ENCODE measurements around the gene GRM1. TPM values are rescaled to one million over a fixed set of nuclear protein-coding genes. Genes with fewer than 3 reads are reported as not detected.

Gene GRM1
- total and polyA plus RNA-seq, 12 donors = under 0.01 to 1.3 (median 0.07) TPM; not detected in 3

DNA sequence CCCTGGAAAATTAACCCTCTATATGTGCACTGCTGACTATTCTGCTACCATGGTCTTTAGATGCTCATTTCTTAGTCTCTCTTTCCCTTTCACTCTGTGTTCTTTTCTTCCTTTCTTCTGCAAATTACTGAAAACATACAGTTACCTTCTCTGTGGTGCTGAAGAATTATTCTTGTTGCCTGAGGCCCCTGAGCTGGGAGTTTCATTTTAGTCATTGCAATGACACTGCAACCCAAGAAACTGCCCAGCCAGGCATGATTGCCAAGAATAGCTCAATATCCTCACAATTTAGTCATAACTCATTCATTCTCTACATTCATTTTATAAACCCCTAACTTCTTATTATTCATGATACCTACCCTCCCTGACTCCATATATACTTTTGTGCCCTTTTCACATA lies 269.0 kb downstream of the GRM1 start:
- Histone ChIP-seq H3K27ac (no peak overlapping the region), H3K9me3 (replicated peaks in 1 of 3) (no peaks in the 10 kb centered on the region), H3K27me3 (no peaks in the 10 kb centered on the region), H3K36me3 (replicated peaks in 1 of 2) (no peaks in the 10 kb centered on the region), H3K4me1 (replicated peaks in 1 of 2) (no peaks in the 10 kb centered on the region), H3K4me3 (no peak overlapping the region)
- intact Hi-C loops (cut with DNase I) = no loop called here
- DNase-seq = no peak
- no peak for TF ChIP-seq POLR2A (IDR thresholded peaks at IDR 0.05)
- TF ChIP-seq, protein P1, sequence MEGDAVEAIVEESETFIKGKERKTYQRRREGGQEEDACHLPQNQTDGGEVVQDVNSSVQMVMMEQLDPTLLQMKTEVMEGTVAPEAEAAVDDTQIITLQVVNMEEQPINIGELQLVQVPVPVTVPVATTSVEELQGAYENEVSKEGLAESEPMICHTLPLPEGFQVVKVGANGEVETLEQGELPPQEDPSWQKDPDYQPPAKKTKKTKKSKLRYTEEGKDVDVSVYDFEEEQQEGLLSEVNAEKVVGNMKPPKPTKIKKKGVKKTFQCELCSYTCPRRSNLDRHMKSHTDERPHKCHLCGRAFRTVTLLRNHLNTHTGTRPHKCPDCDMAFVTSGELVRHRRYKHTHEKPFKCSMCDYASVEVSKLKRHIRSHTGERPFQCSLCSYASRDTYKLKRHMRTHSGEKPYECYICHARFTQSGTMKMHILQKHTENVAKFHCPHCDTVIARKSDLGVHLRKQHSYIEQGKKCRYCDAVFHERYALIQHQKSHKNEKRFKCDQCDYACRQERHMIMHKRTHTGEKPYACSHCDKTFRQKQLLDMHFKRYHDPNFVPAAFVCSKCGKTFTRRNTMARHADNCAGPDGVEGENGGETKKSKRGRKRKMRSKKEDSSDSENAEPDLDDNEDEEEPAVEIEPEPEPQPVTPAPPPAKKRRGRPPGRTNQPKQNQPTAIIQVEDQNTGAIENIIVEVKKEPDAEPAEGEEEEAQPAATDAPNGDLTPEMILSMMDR (IDR thresholded peaks at IDR 0.05) = no peak

DNA sequence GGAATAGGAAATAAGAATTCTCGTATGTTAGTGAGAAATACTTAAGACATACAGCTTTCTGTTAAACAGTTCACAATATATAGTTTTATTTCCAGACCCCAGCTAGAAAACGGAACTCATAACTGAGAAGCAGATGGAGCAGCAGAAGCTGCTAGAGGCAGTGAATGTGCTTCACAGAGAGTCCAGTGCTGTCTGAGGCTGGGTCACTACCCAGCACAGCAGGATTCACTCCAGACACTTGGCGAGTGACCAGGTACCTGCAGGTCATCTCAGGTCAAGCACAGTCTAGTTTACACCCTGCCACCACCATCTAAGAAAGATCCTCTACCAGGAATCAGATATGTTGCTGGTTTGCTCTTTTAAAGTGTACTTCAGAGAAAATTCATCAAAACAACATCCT lies 271.7 kb downstream of the GRM1 start:
- WGBS, 4 donors = 49 to 71% (median 61%) methylated on average over 3 of the region's 3 CpGs
- H3K27me3 ChIP-seq = no peaks in the 10 kb centered on the region
- intact Hi-C loops (cut with DNase I) = no loop called here

DNA sequence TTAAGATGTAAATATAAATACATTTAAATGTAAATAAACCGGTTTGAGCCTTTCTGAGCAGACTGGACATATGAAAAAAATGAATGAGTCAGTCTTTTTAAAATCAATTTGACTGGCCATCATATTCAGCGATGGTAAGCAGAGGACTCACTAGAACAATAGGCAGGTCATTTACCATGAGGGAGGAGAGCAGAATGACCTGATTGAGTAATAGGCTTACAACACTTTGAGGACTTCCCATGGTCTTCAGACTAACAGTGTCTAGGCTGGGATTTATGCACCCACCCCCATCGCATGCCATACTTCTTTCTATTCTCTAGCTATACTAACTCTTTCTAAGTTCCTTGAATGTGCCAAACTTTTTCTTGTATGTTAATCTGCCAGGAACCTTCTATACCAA lies 272.9 kb downstream of the GRM1 start:
- no peaks in the 10 kb centered on the region for H3K9me3 ChIP-seq (replicated peaks in 1 of 3)
- no peak overlapping the region for H3K4me3 ChIP-seq
- H3K36me3 ChIP-seq (replicated peaks in 1 of 2) = no peaks in the 10 kb centered on the region
- H3K4me1 ChIP-seq (replicated peaks in 1 of 2) = no peaks in the 10 kb centered on the region
- intact Hi-C loops (cut with DNase I) = no loop called here
- DNase-seq = no peak
- no peak overlapping the region for H3K27ac ChIP-seq
- 74 to 86% (median 81%) methylated on average over 3 of the region's 3 CpGs for WGBS, 4 donors
- no peaks in the 10 kb centered on the region for H3K27me3 ChIP-seq
- TF ChIP-seq, protein P1 (IDR thresholded peaks at IDR 0.05) = no peak

More for the DNA sequence above, 271.7 kb downstream of the GRM1 start:
- no peak overlapping the region for H3K4me3 ChIP-seq
- no peak overlapping the region for H3K27ac ChIP-seq
- DNase-seq = peak in 1 of 7 donors; percentile 70
- no peaks in the 10 kb centered on the region for H3K4me1 ChIP-seq (replicated peaks in 1 of 2)
- H3K9me3 ChIP-seq (replicated peaks in 1 of 3) = no peaks in the 10 kb centered on the region
- TF ChIP-seq POLR2A (IDR thresholded peaks at IDR 0.05) = no peak
- TF ChIP-seq, protein P1 (IDR thresholded peaks at IDR 0.05) = no peak
- H3K36me3 ChIP-seq (replicated peaks in 1 of 2) = no peaks in the 10 kb centered on the region

DNA sequence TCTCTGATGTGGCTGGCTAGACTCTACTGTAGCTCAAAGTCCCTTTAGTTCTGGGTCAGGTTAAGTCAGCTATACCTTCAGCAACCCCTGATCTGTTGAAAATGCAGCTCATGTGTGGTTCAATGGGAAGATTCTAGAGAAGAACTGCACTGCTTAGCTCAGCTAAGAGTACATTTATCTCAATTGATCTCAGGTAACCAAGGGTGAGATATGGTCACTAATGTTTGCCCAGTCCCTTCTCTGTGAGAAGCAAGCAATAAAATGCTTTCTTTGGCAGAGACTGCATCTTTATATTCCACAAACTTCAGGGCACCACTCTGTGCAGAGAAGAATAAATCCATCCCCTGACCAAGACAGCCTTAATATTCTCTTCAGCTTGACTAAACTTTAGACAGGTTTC lies 274.1 kb downstream of the GRM1 start:
- TF ChIP-seq, protein P1 (IDR thresholded peaks at IDR 0.05) = no peak
- TF ChIP-seq POLR2A (IDR thresholded peaks at IDR 0.05) = no peak

More for the DNA sequence above, 274.1 kb downstream of the GRM1 start:
- intact Hi-C loops (cut with DNase I) = no loop called here
- H3K36me3 ChIP-seq (replicated peaks in 1 of 2) = no peaks in the 10 kb centered on the region
- no peak overlapping the region for H3K27ac ChIP-seq
- no peaks in the 10 kb centered on the region for H3K9me3 ChIP-seq (replicated peaks in 1 of 3)
- no peaks in the 10 kb centered on the region for H3K27me3 ChIP-seq
- no peak for DNase-seq
- no peak overlapping the region for H3K4me3 ChIP-seq
- H3K4me1 ChIP-seq (replicated peaks in 1 of 2) = no peaks in the 10 kb centered on the region

Measured in adrenal gland (tissue), 12 donors.